GM18502 (cell line): ENCODE data around the gene GRIA3.
"Not testable (repeated sequence)": the region's sequence is repeated elsewhere in the genome, so short reads cannot be mapped to it uniquely, and the experiment has no call there.

Source experiments
- ATAC-seq: cut with Tn5 transposase; IDR thresholded peaks from one replicate; pipeline ENCODE4 v1.9.1; 2021; ENCODE audit warnings: mild to moderate bottlenecking; ENCODE audit not compliant: unreplicated experiment, poor library complexity

GRIA3 gene

DNA sequence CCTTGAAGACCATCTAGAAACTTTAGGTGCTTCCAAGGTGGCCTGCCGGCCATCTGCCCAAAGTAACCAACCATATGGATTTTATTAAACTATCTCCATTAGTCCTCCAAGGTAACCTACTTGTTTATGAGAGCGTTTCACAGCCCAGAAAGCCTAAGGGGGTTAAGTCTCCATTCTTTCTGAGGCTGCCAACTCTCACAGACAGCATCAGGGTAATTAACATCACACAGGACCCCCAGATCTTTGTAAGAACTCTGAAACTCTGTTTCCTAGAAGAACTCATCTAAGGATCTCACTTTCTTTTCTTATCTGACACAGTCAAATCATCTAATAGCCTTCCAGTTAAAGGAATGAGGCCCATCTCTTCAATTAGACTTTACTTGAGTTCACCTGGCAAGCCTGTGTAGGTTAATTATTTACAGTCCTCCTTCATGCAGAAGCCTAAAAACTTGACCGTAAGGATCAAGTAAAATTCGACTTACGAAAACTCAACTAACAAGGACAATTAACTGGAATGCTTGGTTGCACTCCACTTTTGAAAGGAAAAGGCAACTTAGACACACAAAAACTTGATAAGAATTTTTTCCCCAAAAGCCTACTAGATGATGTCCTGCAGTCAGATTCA is 252.5 kb downstream of the GRIA3 start:
- no peak for ATAC-seq

DNA sequence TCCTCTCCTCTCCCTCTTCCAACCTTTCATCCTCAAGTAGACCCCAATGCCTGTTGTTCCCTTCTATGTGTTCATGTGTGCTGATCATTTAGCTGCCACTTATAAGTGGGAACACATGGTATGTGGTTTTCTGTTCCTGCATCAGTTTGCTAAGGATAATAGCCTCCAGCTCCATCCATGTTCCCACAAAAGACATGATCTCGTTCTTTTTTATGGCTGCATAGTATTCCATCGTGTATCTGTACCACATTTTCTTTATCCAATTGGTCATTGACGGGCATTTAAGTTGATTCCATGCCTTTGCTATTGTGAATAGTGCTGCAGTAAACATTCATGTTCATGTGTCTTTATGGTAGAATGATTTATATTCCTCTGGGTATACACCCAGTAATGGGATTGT is 255.8 kb downstream of the GRIA3 start:
- ATAC-seq: not testable (repeated sequence)

DNA sequence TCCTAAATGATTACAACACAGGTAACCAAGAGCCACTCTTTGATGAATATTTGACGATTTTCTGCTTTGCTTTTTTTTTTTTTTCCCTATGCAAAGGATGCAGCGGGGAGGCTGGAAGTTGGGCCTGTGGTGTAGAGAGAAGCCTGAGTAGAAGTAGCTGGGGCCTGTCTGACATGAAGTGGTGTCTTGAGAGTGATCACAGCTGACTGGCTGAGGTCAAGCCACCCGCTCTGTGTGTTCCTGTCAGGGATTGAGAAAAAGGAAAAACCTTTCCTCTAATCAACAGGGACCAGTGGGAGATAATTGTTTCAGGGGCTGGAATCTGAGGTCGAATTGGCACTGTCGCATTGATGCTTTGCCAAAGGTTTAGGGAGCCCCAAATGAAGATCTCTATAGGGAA is 258.7 kb downstream of the GRIA3 start:
- no peak for ATAC-seq

DNA sequence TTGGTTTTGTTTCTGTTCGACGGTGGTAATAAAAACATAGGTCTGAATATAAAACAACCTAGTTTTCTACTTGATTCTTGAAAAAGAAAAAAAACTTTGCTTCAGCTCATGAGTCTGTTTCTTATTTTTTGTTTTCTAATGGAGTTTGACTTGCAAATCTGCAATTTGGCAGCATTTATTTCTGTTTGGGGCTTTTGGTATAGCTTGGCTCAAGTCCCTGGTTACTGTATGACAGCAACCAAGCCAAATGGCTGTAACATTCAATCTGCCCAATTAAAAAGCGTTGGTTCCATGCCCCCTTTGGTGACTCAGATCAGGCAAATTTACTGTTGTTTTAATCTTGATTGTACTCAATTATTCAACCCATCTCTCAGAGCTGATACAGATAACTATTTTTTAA is 263.4 kb downstream of the GRIA3 start:
- no peak for ATAC-seq

GRCh38 chrX:123449335-123449734 is 265.3 kb downstream of the GRIA3 start:
- no peak for ATAC-seq

GRCh38 chrX:123450222-123450621 is 266.1 kb downstream of the GRIA3 start:
- ATAC-seq: no peak

- peak; percentile 67 for ATAC-seq
Observed at GRCh38 chrX:123454712-123455431, 270.8 kb downstream of the GRIA3 start.

DNA sequence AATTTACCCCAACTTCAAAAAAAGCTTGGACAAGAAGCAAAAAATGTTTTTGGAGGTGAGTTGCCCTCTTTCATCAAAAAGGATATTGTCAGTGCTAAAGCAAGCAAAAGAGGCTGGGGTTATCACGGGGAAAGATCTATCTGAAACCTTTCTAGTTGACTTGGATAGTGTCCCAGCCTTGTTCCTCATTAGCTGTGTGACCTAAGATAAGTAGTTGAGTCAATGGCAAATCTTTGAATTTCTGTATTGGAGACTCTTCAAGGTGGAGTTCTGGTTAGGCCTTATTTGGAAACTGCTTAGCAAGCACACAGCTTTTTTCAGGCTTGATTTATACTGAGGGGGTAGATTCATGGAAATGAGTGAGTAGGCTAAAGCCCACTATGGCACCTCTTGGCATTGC is 271.6 kb downstream of the GRIA3 start:
- no peak for ATAC-seq

- no peak for ATAC-seq
Observed at GRCh38 chrX:123464709-123465108, 280.6 kb downstream of the GRIA3 start.

GRCh38 chrX:123468481-123468880 is 284.4 kb downstream of the GRIA3 start:
- ATAC-seq: no peak

GRCh38 chrX:123475068-123475724 is 291.1 kb downstream of the GRIA3 start:
- peak; percentile 49 for ATAC-seq

DNA sequence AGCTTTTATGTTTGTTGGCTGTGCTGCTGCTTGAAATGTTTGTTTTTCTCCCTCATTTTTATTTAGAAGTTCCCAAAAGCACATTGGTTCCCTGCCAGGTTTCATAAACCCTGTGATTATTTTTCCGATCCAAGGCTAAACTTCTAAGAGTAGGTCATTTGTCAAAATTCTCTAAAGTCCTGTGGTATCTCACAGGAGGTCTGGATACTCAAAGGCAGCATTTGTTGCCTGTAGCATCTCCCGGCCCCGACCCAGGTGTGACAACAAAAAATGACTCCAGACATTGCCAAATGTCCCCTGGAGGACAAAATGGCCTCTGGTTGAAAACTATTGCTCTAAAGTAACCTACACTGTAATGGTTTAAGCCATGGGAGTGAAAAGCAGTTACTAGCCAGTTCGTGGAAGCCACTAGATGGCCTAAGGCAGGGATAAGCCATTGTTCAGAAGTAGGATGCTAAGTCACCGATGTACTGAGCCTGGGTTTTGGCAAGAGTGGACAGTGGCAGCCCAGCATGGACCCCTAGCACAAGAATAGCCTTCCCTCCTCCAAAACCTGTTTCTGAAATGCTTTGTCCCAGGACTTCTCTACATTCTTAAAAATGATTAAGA is 292.6 kb downstream of the GRIA3 start:
- ATAC-seq: no peak

DNA sequence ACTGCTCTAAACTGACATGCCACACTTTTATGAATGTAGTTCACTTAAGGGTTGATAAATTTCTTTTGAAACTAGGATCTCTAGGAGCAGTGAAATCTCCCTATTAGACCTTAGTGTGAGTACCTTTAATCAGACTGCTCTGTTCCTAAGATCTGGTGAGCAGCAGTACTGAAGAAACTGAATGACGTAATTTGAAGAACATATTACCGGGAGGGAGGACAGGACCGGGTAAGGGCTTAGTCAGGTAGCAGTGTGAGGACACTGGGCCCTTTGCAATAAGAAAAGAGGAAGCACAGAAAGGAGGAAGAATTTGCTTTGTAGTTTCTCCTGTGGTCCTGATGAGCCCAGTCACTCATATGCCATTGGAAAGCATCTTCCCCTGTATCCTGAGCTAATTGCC is 293.6 kb downstream of the GRIA3 start:
- ATAC-seq: no peak

DNA sequence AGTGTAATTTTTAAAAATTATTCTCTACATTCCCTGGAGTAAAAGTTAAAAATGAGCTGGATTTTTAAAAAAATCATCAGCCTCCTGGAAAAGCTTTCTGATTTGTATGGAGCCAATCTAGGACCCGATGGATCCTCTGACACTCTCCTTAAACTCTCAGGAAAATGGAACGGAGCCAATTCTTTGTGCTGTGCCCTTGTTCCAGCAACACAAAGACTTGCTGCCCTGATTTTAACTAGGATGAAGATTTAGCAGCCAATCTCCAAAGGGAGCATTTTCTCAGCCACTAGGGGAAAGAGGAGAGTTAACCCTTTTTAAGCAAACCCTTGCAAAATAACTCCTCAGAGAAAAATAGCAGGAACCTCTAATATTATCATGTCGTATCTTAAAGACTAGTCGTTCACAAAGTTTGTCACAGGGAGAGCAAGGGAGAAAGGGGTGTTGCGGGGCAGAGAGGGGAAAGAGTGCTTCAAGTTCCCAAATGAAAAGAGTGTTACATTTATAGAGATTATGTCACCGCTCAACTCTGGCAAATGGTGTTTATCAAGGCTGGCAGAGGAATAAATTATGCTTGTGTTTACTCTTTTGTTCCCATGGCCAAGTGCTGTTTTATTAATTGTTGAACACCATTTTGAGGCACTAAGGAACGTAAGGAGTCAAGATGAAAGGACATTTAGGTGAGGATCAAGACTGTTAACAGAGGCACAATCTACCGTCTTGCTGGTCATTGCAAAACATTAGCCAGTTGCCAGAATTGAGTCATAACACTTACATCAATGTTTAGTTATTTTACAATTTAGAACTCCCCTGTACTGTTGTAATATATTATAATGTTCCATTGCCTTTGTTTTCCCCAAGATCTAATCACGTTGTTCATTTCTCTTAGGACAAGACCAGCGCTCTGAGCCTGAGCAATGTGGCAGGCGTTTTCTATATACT is 298.1 kb downstream of the GRIA3 start:
- no peak for ATAC-seq

- no peak for ATAC-seq
Observed at GRCh38 chrX:123486297-123486696, 302.2 kb downstream of the GRIA3 start.

- ATAC-seq: no peak
Observed at GRCh38 chrX:123487236-123487635, 303.2 kb downstream of the GRIA3 start.

DNA sequence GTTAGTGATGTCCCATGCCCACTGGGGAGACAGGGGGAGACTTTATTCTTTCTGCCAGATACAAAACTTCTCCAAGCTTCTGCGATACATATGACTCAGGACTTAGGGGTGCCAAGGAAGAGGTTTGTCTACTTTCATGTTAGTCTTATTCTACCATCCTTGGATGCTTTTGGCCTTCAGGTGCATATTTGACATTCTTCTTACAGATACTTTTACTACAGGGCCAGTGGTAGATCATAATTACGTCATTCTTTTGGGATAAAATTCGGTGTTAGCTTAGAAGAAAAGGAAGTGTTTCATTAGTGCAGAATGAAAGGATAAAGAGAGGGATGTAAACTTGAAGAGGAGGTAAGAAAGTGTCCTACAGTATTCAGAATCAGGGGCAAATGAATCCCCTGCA is 303.6 kb downstream of the GRIA3 start:
- no peak for ATAC-seq

- no peak for ATAC-seq
Observed at GRCh38 chrX:123489011-123489410, 304.9 kb downstream of the GRIA3 start.

GRCh38 chrX:123493857-123494256 is 309.8 kb downstream of the GRIA3 start:
- peak; percentile 49 for ATAC-seq

GRCh38 chrX:123499787-123500186 is 315.7 kb downstream of the GRIA3 start:
- ATAC-seq: no peak
